HG02798 (cell line): ENCODE results near the gene CTDSP2.
"Not testable (repeated sequence)": the region's sequence is repeated elsewhere in the genome, so short reads cannot be mapped to it uniquely, and the experiment has no call there.

Source experiments
- ATAC-seq: cut with Tn5 transposase; IDR thresholded peaks from one replicate; pipeline ENCODE4 v1.9.1; 2021; ENCODE audit warnings: mild to moderate bottlenecking; ENCODE audit not compliant: unreplicated experiment, poor library complexity

CTDSP2 gene

GRCh38 chr12:57793920-57794319 is 52.6 kb downstream of the CTDSP2 start:
- no peak for ATAC-seq

GRCh38 chr12:57783861-57784260 is 62.7 kb downstream of the CTDSP2 start:
- ATAC-seq: no peak

DNA sequence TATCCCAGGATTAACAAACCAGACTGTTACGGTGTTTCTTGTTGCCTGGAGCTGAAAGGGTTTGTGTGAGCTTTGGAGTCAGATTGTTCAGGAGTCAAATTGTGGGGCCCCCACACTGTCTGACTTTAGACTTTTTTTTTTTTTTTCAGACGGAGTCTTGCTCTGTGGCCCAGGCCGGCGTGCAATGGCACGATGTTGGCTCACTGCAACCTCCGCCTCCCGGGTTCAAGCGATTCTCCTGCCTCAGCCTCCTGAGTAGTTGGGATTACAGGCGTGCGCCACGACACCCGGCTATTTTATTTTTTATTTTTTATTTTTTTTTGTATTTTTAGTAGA is 63.1 kb downstream of the CTDSP2 start:
- ATAC-seq: no peak

DNA sequence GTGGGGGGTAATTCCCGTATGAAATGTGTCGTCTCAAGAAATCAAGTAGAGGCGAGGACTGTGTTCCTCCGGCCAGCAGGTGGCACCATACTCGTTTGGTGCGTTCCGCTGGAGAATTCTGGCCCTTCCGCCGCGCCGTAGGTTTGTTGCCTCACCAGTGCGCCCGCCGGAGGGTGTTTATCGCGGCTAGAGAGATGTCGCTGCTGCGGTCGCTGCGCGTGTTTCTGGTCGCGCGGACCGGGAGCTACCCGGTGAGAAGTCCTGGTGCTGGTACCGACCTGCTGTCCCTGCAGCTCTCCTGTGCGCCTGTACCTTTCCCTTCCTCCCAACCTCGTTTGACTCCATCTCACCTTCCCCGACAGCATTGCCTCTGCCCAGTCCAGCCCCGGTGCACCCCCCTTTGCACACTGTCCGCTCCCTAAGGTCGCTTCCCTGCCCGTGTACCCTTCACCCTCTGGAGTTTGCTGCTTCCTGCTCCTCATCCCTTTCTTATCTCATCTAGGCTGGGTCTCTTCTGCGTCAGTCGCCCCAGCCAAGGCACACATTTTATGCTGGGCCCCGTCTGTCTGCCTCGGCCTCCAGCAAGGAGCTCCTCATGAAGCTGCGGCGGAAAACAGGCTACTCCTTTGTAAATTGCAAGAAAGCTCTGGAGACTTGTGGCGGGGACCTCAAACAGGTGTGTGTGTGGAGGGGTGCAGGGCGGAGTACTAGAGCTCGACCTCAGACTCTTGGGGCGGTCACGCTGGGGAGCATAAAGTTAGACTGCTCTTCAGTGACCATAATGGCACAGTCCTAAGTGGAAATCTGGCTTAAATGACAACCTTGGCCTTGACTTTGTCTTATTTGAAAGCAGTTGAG is 63.7 kb downstream of the CTDSP2 start, which contains the start of gene TSFM:
Gene TSFM, plus strand, starts transcription at position 180 of the 858 bp plus-strand sequence. Its CDS starts 15 bp downstream, at position 195.
- ATAC-seq: peak; percentile 88

DNA sequence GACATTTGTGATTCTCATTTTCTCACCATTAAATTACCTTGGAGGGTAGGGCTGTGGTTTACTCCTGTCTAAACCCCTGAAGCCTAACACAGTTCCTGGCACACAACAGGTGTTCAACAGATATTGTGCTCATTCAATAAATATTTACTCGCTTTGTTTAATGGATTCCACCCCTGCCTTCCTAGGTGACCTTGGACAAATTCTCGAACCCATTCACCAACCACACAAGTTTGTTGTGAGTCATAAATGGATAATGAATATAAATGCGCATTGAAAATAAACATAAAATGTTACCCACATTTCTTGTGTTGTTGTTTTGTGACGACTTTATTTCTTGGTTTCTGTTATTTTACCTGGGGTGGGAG is 64.3 kb downstream of the CTDSP2 start:
- ATAC-seq: peak; percentile 2

DNA sequence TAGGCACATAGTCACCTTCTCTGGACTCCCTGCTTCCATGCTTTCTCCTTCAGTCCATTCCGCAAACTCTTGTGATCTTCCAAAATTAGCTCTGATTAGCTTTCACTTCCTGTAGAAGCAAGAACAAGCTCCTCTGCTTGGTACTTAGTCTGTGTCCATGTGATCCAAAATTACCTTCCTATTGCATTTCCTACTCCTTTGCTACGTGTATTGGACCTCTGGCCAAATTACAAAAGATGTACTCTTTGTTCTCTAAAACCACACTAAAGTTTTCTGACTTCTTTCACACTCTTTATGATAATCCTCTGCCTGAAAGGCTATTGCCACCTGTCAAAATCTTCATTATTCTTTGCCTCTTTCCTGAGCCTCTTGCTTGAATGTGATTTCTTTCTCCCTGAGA is 64.7 kb downstream of the CTDSP2 start:
- ATAC-seq: no peak

GRCh38 chr12:57781244-57781643 is 65.3 kb downstream of the CTDSP2 start:
- no peak for ATAC-seq

GRCh38 chr12:57780284-57780897 is 66.1 kb downstream of the CTDSP2 start:
- ATAC-seq: no peak

DNA sequence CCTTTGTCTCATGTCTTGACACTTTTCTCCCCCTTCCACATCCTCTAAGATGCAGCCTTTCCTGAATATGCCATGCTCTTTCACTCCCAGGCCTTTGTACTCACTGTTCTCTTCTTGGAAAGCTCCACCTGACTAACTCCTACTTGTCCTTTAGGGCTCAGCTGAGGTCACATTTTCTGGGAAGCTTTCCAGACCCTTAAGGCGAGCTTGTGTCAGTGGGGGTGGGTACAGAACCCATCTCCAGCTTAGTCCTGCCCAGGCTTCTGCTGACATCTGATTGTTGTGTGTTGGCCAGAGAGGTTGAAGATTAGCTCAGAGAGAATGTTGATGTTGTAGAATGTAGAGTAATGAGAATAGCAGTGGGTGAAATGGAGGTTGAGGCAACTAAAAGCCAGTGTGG is 66.8 kb downstream of the CTDSP2 start:
- ATAC-seq: no peak

- ATAC-seq: no peak
Observed at GRCh38 chr12:57777911-57778310, 68.6 kb downstream of the CTDSP2 start.

DNA sequence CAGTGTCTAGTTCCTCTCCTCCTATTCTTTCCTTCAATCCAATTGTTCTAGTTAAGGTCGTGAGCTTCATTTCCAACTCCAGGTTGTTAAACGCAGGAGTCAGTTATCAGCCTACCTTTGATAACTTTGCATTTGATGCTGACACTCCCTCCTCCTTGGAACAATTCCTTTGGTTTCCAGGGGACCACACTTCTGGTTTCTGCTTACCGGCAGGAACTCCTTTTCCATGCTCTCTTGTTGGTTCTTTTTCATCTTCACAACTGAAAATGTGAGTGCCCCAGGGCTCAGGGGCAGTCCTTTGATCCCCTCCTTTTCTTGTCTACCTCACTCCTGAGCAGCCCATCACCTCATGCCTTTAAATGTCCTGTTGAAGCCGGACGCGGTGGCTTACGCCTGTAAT is 69.2 kb downstream of the CTDSP2 start:
- no peak for ATAC-seq

DNA sequence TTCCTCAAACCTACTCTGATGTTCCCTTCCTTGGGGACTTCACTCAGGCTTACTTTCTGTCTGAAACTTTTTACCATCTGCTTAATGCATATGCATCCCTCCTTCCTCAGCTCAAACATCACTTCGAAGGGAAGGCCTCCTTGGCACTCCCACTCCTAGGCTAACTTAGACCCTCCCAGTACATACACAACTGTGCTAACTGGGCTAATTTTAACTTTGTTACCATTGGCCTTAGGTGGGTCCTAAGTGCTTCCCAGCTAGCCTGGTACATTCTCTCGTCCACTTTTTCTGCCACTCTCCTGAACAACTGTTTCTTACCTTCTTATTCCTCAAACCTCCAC is 70.3 kb downstream of the CTDSP2 start:
- ATAC-seq: no peak

DNA sequence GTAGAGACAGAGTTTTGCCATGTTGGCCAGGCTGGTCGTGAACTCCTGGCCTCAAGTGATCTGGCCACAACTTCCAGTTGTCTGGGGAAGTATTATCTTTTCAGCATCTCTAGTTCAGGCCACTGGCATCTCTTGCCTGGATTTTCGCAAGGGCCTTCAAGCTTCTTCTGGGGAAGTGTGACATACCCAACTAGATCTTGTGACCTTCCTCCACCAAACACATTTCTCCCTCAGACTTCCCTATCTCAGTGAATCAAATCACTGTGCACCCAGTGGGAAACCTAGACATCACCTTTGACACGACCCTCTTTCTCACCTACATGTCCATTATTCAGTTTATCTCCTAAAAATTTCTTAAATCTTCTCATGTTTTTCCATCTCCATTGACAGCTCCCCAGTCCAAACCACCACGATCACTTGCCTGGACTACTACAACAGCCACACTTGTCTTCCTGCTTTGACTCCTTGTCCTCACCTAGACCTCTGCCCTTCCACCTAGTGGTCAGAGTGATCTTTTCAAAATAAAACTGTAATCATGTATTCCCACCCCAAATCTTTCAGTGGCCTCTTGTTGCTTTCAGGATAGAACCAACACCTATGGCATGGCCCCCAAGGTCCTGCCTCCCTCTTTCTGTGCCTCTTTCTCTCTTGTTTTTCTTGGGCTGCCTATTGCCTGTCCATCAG is 70.8 kb downstream of the CTDSP2 start:
- ATAC-seq: no peak

DNA sequence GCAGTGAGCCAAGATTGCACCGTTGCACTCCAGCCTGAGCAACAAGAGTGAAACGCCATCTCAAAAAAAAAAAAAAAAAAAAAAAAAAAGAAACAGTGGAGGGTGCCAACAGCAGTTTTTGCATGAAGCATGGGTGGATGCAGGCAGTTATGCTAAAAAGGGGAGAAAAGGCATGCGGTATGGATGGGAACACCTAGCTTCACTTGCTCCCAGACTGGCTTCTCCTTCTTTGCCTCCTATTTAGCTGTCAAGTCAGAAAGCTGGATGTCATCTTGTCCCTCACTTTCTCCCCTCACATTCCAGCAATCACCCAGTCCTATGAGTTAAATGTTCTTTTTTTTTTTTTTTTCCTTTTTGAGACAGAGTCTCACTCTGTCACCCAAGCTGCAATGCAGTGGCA is 71.5 kb downstream of the CTDSP2 start:
- no peak for ATAC-seq

GRCh38 chr12:57774634-57775033 is 71.9 kb downstream of the CTDSP2 start:
- ATAC-seq: not testable (repeated sequence)

DNA sequence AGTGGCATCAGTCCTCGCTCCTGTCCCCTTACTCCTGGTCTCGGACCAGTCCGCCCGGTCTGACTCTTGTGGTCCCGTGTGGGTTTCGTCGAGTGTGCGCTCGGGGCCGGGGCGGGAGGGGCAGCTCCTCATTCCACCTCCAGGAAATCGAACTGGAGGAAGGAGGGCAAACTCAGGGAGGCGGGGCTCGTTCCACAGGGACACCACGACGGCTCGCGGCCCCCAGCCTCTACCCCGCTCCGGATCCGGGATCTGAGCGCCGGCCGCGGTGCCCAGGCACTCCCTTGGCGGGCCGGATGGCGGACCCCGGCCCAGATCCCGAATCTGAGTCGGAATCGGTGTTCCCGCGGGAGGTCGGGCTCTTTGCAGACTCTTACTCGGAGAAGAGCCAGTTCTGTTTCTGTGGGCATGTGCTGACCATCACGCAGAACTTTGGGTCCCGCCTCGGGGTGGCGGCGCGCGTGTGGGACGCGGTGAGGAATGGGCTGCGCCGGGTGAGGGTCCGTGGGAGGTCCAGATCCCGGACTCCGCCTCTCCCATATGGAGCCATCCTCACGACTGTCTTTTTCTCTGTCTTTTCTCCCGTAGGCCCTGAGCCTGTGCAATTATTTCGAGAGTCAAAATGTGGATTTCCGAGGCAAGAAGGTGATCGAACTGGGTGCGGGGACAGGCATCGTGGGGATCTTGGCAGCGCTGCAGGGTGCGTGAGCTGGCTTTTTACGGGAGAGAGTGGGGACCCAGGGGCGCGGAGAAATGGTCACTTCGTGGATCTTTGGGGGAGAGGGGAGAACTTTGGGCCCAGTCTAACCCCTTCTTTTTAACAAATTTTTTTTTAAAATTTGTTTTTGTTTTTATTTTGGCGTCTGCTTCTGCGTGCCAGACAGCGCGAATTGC is 73.9 kb downstream of the CTDSP2 start, which contains the start of gene EEF1AKMT3:
Gene EEF1AKMT3, plus strand, starts transcription at position 186 of the 894 bp plus-strand sequence. Its CDS starts 111 bp downstream, at position 297.
- no peak for ATAC-seq

DNA sequence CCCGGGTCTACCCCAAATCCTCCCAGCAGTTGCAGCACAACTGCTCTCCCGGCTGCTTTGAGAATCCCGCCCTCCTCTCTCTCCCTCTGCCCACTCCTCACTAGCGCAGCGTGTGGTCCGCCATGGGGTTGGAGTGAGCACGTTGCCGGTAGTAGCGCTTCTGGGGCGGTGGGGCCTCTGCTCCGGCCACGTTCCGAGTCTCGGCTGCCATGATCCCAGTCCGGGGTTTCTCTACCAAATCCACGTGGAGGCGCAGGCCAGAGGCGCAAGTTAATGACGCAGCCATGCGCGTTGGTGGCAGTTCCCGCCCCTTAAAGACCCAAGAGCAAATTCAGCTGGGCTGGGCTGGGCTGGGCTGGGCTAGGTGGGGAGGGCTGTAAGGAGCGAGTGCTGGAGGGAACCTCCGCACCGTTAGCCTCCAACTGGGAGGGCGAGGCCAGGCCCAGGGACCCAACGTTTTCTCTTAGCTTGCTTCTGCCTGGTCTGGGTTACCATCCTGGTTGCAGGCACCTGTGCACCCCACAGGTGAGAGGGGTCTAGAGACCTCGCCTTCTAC is 74.6 kb downstream of the CTDSP2 start, which contains the start of gene METTL1:
Gene METTL1, minus strand, starts transcription at position 233 of the 556 bp plus-strand sequence. Its CDS starts 22 bp downstream, at position 211.
- ATAC-seq: peak; percentile 88

GRCh38 chr12:57771236-57771872 is 75.2 kb downstream of the CTDSP2 start:
- peak; percentile 75 for ATAC-seq

- ATAC-seq: no peak
Observed at GRCh38 chr12:57770734-57771133, 75.8 kb downstream of the CTDSP2 start.
